ENCODE data around the gene PIGU.

Gene PIGU

DNA sequence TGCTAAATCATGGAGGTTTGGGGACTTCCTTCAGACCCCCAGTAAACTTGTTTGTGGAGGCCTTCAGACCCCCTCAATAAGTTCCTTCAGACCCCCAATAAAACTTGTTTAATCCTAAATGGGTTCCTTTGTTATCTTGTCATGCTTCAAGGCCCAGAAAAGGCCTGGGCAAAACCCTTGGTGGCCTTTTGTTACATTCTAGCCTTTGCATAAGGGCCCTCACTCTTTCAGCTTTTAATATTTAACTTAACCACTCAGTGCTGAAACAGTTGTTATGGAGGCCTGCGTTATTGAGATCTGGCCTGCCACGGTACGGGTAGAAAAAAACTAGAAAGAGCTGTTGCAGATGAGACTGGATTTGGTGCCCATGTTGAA is 165.0 kb downstream of the PIGU start:
- Histone ChIP-seq H3K9me3 (ENCODE audit: insufficient read depth, low read depth, low read length) (no peaks in the 10 kb centered on the region), H3K4me1 (ENCODE audit: insufficient read depth, low read length) (no peaks in the 10 kb centered on the region), H3K4me3 (ENCODE audit: low read length) (no peak overlapping the region), H3K36me3 (ENCODE audit: insufficient read depth, low read depth, low read length) (peaks cover 39% of the 10 kb centered on the region), H3K27me3 (ENCODE audit: insufficient read depth, low read length) (no peaks in the 10 kb centered on the region), H3K9ac (ENCODE audit: low read depth, low read length) (no peak overlapping the region), H3K27ac (ENCODE audit: low read length) (no peak overlapping the region)

DNA sequence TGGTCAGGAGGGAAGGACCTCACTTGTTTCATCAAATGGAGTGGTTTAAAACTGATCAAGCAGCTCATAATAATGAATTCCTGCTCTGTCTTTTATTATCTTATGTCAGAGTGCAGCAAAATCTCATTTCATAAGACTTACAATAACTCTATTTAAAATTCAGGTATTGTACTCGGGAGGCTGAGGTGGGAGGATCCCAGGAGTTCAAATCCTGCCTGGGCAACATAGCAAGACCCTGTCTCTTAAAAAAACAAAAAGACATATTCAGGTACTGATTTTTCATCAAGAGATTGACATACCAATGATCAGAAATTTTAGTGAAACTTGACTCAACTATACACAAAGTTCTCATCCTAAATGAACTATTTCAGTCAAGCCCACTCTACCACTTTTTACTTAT is 166.3 kb downstream of the PIGU start:
- Histone ChIP-seq H3K4me3 (ENCODE audit: low read length) (no peak overlapping the region), H3K4me1 (ENCODE audit: insufficient read depth, low read length) (no peaks in the 10 kb centered on the region), H3K9me3 (ENCODE audit: insufficient read depth, low read depth, low read length) (no peaks in the 10 kb centered on the region), H3K27me3 (ENCODE audit: insufficient read depth, low read length) (no peaks in the 10 kb centered on the region), H3K27ac (ENCODE audit: low read length) (no peak overlapping the region), H3K9ac (ENCODE audit: low read depth, low read length) (no peak overlapping the region), H3K36me3 (ENCODE audit: insufficient read depth, low read depth, low read length) (peaks cover 52% of the 10 kb centered on the region)

Measured in iPS-20b (cell line).